Embryonic facial prominence (tissue), 1 donor: ENCODE data around the gene ZNF562.
"Not testable (repeated sequence)": the region's sequence is repeated elsewhere in the genome, so short reads cannot be mapped to it uniquely, and the experiment has no call there.

Source experiments
- DNase-seq: peaks from one replicate; pipeline ENCODE4 v3.0.0-alpha.2; 2016; ENCODE audit errors: extremely low spot score

The ZNF562 gene

DNA sequence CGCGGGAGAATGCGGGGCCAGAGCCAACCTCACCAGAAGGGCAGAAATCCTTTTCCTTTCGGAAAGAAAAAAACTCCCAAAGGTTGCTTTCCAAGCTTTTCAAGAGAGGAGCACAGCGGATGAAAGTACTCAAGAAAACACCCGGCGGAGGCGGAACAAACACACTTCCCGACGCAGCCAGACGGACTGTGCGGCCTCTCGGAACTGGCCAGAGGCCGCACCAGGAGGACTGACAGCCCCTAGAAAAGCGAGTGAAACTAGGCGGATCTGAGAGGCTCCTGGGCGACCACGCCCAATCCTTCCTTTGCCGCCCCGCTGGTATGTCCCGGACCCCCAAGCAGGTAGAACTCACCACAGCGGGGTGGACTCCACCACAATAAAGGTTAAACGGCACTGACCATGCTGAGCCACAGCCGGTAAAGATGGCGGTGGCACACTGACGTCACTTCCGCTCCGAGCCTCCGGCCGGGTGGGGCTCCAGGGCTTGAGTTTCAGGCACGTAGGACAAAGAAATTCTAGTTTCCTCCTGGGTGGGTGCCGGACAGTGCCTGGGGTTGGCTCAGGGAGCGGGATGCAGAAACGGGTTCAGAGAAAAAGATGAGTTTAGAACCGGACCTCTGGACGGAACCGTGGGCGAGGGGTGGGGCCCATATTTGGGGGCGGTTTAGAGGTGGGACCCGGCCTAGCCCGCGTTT is at the start of gene ZNF562:
TSS of gene ZNF562 (minus strand) at position 438 of the 695 bp plus-strand sequence. CDS start 14,356 bp downstream, outside the sequence.
- peak; percentile 79 for DNase-seq

- no peak for DNase-seq
These were observed 49.3 kb upstream of the ZNF562 start for GRCh38 chr19:9724157-9724556.

GRCh38 chr19:9721861-9722260 is 47.0 kb upstream of the ZNF562 start:
- no peak for DNase-seq

GRCh38 chr19:9720541-9720940 is 45.6 kb upstream of the ZNF562 start:
- no peak for DNase-seq

DNA sequence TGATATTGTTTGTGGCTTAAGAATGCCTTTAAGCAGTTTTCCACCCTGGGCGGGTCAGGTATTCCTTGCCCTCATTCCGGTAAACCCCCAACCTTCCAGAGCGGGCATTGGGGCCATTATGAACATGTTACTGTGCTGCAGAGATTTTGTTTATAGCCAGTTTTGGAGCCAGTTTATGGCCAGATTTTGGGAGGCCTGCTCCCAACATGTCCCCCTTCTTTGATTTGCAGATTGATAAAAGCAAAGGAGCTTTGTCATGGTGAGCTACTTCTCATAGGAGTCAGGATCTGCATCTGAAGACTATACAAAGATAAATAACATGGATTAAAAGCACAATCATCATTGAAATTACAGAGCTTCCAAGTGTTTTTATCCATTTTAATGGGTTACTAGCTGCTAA is 36.9 kb upstream of the ZNF562 start:
- DNase-seq = no peak

DNA sequence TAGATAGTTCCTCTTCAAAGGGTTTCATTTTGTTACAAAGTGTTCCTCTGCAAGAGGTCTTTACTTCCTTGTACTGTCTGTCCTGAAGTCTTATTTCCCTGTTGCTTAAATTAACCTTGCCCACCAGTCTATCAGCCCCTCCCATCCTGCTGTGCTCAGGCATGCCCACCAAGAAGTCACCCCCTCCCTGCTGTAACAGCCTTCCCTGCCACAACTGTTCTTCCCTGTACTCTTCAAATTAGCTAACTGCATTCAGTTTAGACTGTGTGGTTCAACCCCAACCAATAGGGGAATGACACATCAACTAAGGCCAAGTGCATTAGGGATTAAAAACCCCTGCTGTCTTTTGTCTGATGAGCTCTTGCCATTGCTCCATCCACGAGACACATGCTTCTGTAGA is 34.4 kb upstream of the ZNF562 start:
- DNase-seq = no peak

DNA sequence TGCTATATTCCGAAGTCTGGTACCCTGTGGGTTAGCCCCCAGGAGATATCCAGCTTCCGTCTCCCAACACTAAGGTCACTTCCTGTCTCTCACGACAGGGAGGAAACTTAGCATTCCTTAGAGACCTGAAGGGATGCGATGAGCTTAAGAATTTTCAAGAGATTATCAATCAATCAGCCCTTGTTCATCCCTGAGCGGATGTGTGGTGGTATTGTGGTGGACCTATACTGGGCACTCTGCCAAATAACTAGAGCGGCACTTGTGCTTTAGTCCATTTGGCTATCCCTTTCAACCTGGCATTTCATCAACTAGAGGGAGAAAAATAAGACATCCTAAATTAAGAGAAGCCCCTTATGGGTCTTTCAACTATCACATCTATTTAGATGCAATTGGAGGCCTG is 30.9 kb upstream of the ZNF562 start:
- DNase-seq = no peak

- DNase-seq = no peak
These were observed 27.3 kb upstream of the ZNF562 start for GRCh38 chr19:9702186-9702585.

DNA sequence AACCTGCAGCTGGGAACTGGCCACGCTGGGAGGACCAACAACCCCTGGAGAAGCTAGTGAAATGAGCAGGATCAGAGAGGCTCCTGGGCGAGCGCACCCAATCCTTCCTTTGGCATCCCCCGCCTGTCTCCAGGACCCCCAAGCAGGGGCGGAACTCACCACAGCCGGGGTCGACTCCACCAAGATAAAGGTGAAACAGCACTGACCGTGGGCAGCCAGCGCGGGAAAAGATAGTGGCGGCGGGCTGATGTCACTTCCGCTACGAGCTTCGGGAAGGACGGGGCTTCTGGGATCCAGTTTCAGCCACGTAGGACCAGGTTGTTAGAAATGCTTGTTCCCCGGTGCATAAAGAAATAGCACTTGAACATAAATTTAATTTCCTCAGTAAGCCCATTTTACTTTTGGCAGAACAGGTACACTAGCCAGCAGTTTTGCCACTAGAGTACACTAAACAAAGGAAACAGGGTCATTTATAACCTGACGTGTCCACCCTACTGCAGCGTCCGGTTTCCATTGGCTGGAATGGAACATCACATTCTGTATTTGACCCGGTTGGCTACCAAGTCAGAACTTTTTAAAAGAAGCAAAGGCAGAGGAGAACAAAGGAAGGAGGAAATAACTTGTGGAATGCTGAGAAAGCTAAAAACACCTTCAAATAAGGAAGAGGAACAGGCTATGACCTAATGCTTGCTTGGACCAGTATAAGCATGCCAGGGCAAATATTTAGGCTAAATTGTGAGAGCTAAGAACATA is 25.5 kb upstream of the ZNF562 start:
- DNase-seq = no peak

- DNase-seq = not testable (repeated sequence)
These were observed 15.4 kb upstream of the ZNF562 start for GRCh38 chr19:9690301-9690700.

DNA sequence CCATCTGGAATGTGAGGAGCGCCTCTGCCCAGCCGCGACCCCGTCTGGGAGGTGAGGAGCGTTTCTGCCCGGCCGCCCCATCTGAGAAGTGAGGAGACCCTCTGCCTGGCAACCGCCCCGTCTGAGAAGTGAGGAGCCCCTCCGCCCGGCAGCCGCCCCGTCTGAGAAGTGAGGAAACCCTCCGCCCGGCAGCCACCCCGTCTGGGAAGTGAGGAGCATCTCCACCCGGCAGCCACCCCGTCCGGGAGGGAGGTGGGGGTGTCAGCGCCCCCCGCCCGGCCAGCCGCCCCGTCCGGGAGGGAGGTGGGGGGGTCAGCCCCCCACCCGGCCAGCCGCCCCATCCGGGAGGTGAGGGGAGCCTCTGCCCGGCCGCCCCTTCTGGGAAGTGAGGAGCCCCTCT is 5.1 kb upstream of the ZNF562 start:
- not testable (repeated sequence) for DNase-seq

GRCh38 chr19:9675358-9675901 is 530 bp upstream of the ZNF562 start:
- not testable (repeated sequence) for DNase-seq

GRCh38 chr19:9673912-9674662 is 813 bp downstream of the ZNF562 start:
- no peak for DNase-seq

- DNase-seq = no peak
These were observed 2.0 kb downstream of the ZNF562 start for GRCh38 chr19:9672893-9673292.

DNA sequence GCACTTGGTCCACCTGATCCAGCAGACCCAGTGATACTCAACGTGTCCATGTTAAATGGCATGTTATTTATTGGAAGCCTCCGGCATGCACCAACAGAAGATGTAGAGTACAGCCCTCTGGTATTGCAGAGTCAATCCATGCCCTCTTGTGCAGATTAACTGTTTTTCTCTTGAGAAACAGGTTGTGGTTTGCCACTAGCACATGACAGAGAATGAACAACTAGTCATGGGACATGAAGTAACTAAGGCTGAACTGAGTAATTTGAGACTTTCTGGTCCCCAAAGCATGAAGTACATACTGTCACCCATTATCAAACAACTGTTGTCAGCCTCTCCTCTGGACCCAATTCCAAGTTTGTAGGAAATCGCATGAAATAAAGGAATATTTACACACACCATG is 3.2 kb downstream of the ZNF562 start:
- DNase-seq = no peak

DNA sequence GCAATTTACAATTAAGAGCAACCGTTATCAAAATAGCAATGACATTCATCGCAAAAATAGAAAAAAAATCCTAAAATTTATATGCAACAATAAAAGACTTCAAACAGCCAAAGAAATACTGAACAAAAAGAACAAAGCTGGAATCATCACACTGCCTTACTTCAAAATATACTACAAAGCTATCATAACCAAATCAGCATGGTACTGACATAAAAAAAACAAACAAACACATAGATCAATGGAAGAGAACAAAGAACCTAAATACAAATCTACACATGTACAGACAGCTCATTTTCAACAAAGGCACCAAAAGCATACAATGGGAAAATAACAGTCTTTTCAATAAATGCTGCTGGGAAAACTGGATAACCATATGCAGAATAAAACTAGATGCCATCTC is 6.4 kb downstream of the ZNF562 start:
- no peak for DNase-seq

DNA sequence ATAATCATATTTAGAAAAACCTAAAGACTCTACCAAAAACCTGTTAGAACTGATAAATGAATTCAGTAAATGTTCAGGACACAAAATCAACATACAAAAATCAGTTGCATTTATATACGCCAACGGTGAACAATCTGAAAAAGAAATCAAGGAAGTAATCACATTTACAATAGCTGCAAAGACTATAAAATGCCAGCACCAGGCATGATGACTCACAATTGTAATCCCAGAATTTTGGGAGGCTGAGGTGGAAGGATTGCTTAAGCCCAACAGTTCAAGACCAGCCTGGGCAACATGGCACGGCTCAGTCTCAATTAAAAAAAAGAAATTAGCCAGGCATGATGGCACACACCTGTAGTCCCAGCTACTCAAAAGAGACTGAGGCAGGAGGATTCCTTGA is 7.0 kb downstream of the ZNF562 start:
- DNase-seq = no peak

- DNase-seq = no peak
These were observed 16.1 kb downstream of the ZNF562 start for GRCh38 chr19:9658769-9659168.

- not testable (repeated sequence) for DNase-seq
These were observed 21.8 kb downstream of the ZNF562 start for GRCh38 chr19:9653066-9653555.

DNA sequence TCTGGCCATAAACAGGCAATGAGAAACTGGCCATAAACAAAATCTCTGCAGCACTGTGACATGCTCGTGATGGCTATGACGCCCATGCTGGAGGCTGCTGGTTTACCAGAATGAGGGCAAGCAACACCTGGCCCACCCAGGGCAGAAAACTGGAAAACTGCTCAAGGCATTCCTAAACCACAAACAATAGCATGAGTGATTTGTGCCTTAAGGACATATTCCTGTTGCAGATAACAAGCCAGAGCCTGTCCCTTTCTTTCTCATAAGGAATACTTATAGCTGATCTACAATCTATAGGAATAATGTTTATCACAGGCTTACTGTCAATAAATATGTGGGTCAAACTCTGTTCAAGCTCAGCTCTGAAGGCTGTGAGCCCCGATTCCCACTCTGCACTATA is 23.4 kb downstream of the ZNF562 start:
- DNase-seq = not testable (repeated sequence)

GRCh38 chr19:9650345-9650744 is 24.6 kb downstream of the ZNF562 start:
- no peak for DNase-seq

GRCh38 chr19:9645472-9645871 is 29.4 kb downstream of the ZNF562 start:
- no peak for DNase-seq
